Stomach (tissue), 9 donors: ENCODE data around the gene SRSF10. TPM values are rescaled to one million over a fixed set of nuclear protein-coding genes. Genes with fewer than 3 reads are reported as not detected.

Experiments
- DNase-seq, 2 donors: peaks; one replicate each; pipeline versions ENCODE4 v3.0.0 to v3.0.0-alpha.2; 2013 to 2019
- H3K27ac ChIP-seq, 5 donors: fragments of 200-600 bp in 4 of 5; sonication (generic) in 4 of 5; one replicate each; pipeline ENCODE4 v1.5.1; 2013 to 2019; ENCODE audit warnings: mild to moderate bottlenecking in 1 of 5, moderate library complexity in 1 of 5
- H3K27me3 ChIP-seq, 3 donors: fragments of 200-600 bp; sonication (generic); one replicate each; pipeline ENCODE4 v1.5.1; 2017 to 2019; ENCODE audit warnings: mixed run types in 1 of 3
- H3K36me3 ChIP-seq, 4 donors: fragments of 200-600 bp; sonication (generic); 1 replicate in 3 of 4; 2 replicates in 1 of 4; pipeline ENCODE4 v1.5.1; 2016 to 2019
- H3K4me1 ChIP-seq, 4 donors: fragments of 200-600 bp; sonication (generic); one replicate each; pipeline ENCODE4 v1.5.1; 2016 to 2019
- H3K4me3 ChIP-seq, 4 donors: fragments of 200-600 bp; sonication (generic) in 3 of 4; one replicate each; pipeline ENCODE4 v1.5.1; 2016 to 2019; ENCODE audit warnings: mild to moderate bottlenecking in 1 of 4
- H3K9me3 ChIP-seq, 4 donors: fragments of 200-600 bp; sonication (generic); one replicate each; pipeline ENCODE4 v1.5.1; 2016 to 2019
- CTCF ChIP-seq, 7 experiments: fragments of 450-650 bp in 4 of 7; fragments of 200-600 bp in 3 of 7; sonication (generic) in 3 of 7; IDR thresholded peaks; one replicate each; pipeline ENCODE4 v1.5.1; 2016 to 2019; ENCODE audit warnings: antibody characterized with exemption in 7 of 7, control low read depth in 2 of 7, mild to moderate bottlenecking in 1 of 7
- EP300 ChIP-seq: sonication (generic); formaldehyde crosslinking; IDR thresholded peaks from one replicate; pipeline ENCODE4 v1.6.1; 2017; ENCODE audit warnings: antibody characterized with exemption
- POLR2A ChIP-seq, 4 donors: fragments of 450-650 bp; IDR thresholded peaks; one replicate each; pipeline ENCODE4 v1.6.1; 2016; ENCODE audit warnings: antibody characterized with exemption in 4 of 4, control low read depth in 2 of 4, mild to moderate bottlenecking in 1 of 4, moderate library complexity in 1 of 4
- POLR2AphosphoS5 ChIP-seq, 3 donors: sonication (generic); formaldehyde crosslinking; IDR thresholded peaks; one replicate each; pipeline ENCODE4 v1.6.1; 2016; ENCODE audit warnings: antibody characterized with exemption in 3 of 3
- WGBS, 5 donors: extraction: QIAGEN DNeasy Blood & Tissue Kit in 3 of 5; methylation state at CpG; one replicate each; pipeline versions ENCODE4 v1.1.5 to v1.1.7; 2013 to 2018; 5-methylcytosine and 5-hydroxymethylcytosine counted together
- intact Hi-C: fragments of 100-400 bp; cut with DNase I; formaldehyde crosslinking; loops from one replicate; pipeline ENCODE4 v1.15.1; 2023; ENCODE audit warnings: low total_unique reads
- polyA plus RNA-seq, 3 donors: library from polyadenylated mRNA; stranded (reverse); fragments of 200-250 nt; gene quantifications; one replicate each; pipeline ENCODE4 v1.2.3, GENCODE V29; 2013
- total RNA-seq, 5 donors: library from RNA; depleted of rRNA; stranded (reverse); fragments of >200 nt; gene quantifications; one replicate each; pipeline versions ENCODE4 v1.1.0 to v1.2.3, GENCODE V29; 2014 to 2016
- donor health status: healthy with polysubstance abuse.
- donor health status: Bipolar disorder and iron deficiency.
- donor health status: healthy.

Gene SRSF10
- total and polyA plus RNA-seq, 8 donors = 41.7 to 285 (median 89.6) TPM

- Histone ChIP-seq H3K27ac (no peak overlapping the region), H3K9me3 (peaks cover 0 to 14% (median 3%) of the 10 kb centered on the region in 4 donors)
- intact Hi-C loops = no loop called here
Measured at GRCh38 chr1:23947366-23947765, 32.8 kb downstream of the SRSF10 start.

DNA sequence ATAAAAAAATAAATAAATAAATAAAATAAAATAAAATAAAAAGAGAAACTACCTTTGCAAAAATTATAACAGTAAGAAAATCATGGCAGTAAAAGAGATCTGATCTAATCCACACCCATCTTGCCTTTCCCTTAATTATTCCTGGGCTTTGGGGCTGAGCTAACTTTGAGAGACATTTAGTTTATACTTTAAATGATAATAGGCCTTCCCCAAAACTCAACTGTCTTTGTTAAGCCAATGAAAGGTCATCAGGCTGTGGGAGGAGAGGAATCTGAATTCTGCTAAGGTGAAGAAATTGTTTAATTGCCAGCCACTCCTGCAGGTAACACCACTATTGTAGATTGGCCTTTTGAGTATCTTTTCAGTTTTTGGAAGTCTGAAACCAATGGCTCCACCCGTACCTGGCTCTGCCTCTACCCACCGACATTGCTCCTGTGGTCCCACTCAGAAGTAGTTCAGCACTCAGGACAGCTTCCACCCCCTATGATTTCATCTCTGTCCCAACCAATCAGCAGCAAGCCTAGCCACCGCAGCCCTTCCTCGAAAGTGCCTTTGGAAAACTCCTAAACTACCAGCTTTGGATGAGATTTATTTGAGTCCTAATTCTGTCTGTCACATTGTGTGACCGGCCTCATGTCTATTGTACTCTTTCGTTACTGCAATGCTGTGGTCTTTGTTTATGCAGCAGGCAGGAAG, 43.5 kb downstream of the SRSF10 start:
- H3K36me3 ChIP-seq = no peaks in the 10 kb centered on the region
- WGBS, 5 donors = 55 to 65% (median 61%) methylated on average over 6 of the region's 6 CpGs
- DNase-seq = no peak
- TF ChIP-seq CTCF (IDR thresholded peaks at IDR 0.05) (no peak), POLR2AphosphoS5 (IDR thresholded peaks at IDR 0.05) (no peak), POLR2A (IDR thresholded peaks at IDR 0.05) (no peak), EP300 (no peak)
- H3K4me1 ChIP-seq = peaks cover 0 to 1% (median 0%) of the 10 kb centered on the region in 4 donors
- H3K9me3 ChIP-seq = no peaks in the 10 kb centered on the region
- H3K27ac ChIP-seq = no peak overlapping the region
- H3K4me3 ChIP-seq = no peak overlapping the region
- H3K27me3 ChIP-seq = no peaks in the 10 kb centered on the region
- intact Hi-C loops = no loop called here

More at GRCh38 chr1:23947366-23947765, 32.8 kb downstream of the SRSF10 start:
- Histone ChIP-seq H3K4me1 (peaks cover 5 to 11% (median 8%) of the 10 kb centered on the region in 4 donors), H3K36me3 (no peaks in the 10 kb centered on the region), H3K27me3 (no peaks in the 10 kb centered on the region), H3K4me3 (no peak overlapping the region)
- no peak for DNase-seq
- no peak for TF ChIP-seq POLR2A (IDR thresholded peaks at IDR 0.05)

GRCh38 chr1:23931491-23931880, 48.6 kb downstream of the SRSF10 start:
- no peak for TF ChIP-seq POLR2AphosphoS5 (IDR thresholded peaks at IDR 0.05)
- TF ChIP-seq CTCF (IDR thresholded peaks at IDR 0.05) = no peak
- TF ChIP-seq EP300 = no peak
- TF ChIP-seq POLR2A (IDR thresholded peaks at IDR 0.05) = no peak
- no peaks in the 10 kb centered on the region for H3K36me3 ChIP-seq
- 81 to 98% (median 93%) methylated on average over 1 of the region's 1 CpG for WGBS, 5 donors
- H3K27me3 ChIP-seq = no peaks in the 10 kb centered on the region
- DNase-seq = no peak
- no peaks in the 10 kb centered on the region for H3K9me3 ChIP-seq
- peak overlapping the region in 1 of 5 donors; percentile 74 for H3K27ac ChIP-seq
- intact Hi-C loops = no loop called here
- H3K4me3 ChIP-seq = no peak overlapping the region
- peaks cover 0 to 10% (median 0%) of the 10 kb centered on the region in 4 donors for H3K4me1 ChIP-seq

- WGBS, 5 donors = 56 to 75% (median 68%) methylated on average over 11 of the region's 11 CpGs
- H3K36me3 ChIP-seq = no peaks in the 10 kb centered on the region
- no peak for TF ChIP-seq POLR2A (IDR thresholded peaks at IDR 0.05)
- no peak for TF ChIP-seq POLR2AphosphoS5 (IDR thresholded peaks at IDR 0.05)
- no peak for TF ChIP-seq EP300
- no peak for TF ChIP-seq CTCF (IDR thresholded peaks at IDR 0.05)
- no peaks in the 10 kb centered on the region for H3K27me3 ChIP-seq
- H3K27ac ChIP-seq = peak overlapping the region in 1 of 5 donors; percentile 74
- H3K9me3 ChIP-seq = no peaks in the 10 kb centered on the region
- intact Hi-C loops = no loop called here
- H3K4me1 ChIP-seq = peaks cover 0 to 10% (median 0%) of the 10 kb centered on the region in 4 donors
- peak; percentile 13 to 61 for DNase-seq
- no peak overlapping the region for H3K4me3 ChIP-seq
Measured at GRCh38 chr1:23930861-23931490, 49.2 kb downstream of the SRSF10 start.

- Histone ChIP-seq H3K4me3 (no peak overlapping the region), H3K4me1 (peaks cover 0 to 10% (median 0%) of the 10 kb centered on the region in 4 donors), H3K9me3 (no peaks in the 10 kb centered on the region), H3K27me3 (no peaks in the 10 kb centered on the region), H3K36me3 (no peaks in the 10 kb centered on the region), H3K27ac (peak overlapping the region in 1 of 5 donors; percentile 74)
- no peak for DNase-seq
- 75 to 93% (median 88%) methylated on average over 5 of the region's 5 CpGs for WGBS, 5 donors
- TF ChIP-seq EP300 (no peak), POLR2AphosphoS5 (IDR thresholded peaks at IDR 0.05) (no peak), CTCF (IDR thresholded peaks at IDR 0.05) (no peak), POLR2A (IDR thresholded peaks at IDR 0.05) (no peak)
- intact Hi-C loops = no loop called here
Measured at GRCh38 chr1:23930270-23930669, 49.9 kb downstream of the SRSF10 start.
